SK-N-SH (cell line): ENCODE measurements around the gene DNHD1. TPM values are rescaled to one million over a fixed set of nuclear protein-coding genes. Genes with fewer than 3 reads are reported as not detected.

Experiments
- CTCF ChIA-PET: fragments of 300-600, 350-600 bp; formaldehyde crosslinking; extraction: SDS; loops from one replicate; lab custom pipeline; 2021; lab: Yijun Ruan, JAX
- POLR2A ChIA-PET: fragments of 350-600 bp; sonication (Branson Sonifier 250); formaldehyde crosslinking; extraction: SDS; loops from one replicate; lab custom pipeline; 2020; ENCODE audit warnings: antibody characterized with exemption, inconsistent platforms; lab: Yijun Ruan, JAX
- DNase-seq: peaks from one replicate; pipeline ENCODE4 v3.0.0; 2012
- H2AFZ ChIP-seq: fragments of 200-600 bp; sonication (generic); 2 replicates; pipeline ENCODE4 v1.8.1; 2016; ENCODE audit warnings: antibody characterized with exemption, mild to moderate bottlenecking, low read depth
- H3F3A ChIP-seq: fragments of 200-600 bp; sonication (generic); replicated peaks from 2 replicates; pipeline ENCODE3; 2016; ENCODE audit warnings: antibody characterized with exemption, mild to moderate bottlenecking; ENCODE audit not compliant: insufficient read depth
- H3K27ac ChIP-seq, 2 experiments: fragments of 200-500 bp in 1 of 2; fragments of 200-600 bp in 1 of 2; sonication (Bioruptor generic) in 1 of 2; sonication (generic), shearing (Covaris generic) in 1 of 2; 2 replicates each; pipeline versions ENCODE4 v1.5.1 to v1.6.1; 2014 to 2016; ENCODE audit warnings: low read depth in 2 of 2, inconsistent platforms in 1 of 2, low read length in 1 of 2, mild to moderate bottlenecking in 1 of 2, mixed read lengths in 1 of 2
- H3K27me3 ChIP-seq: fragments of 200-600 bp; sonication (generic), shearing (Covaris generic); 2 replicates; pipeline ENCODE4 v1.6.1; 2016; ENCODE audit warnings: mixed run types; ENCODE audit not compliant: insufficient read depth
- H3K36me3 ChIP-seq, 2 experiments: fragments of 200-500 bp in 1 of 2; fragments of 200-600 bp in 1 of 2; sonication (Bioruptor generic) in 1 of 2; sonication (generic) in 1 of 2; replicated peaks in 1 of 2; 2 replicates each; pipeline versions ENCODE3 to v1.5.1; 2014 to 2016; ENCODE audit warnings: low read length in 1 of 2, mild to moderate bottlenecking in 1 of 2; ENCODE audit not compliant: insufficient read depth in 2 of 2, control insufficient read depth in 1 of 2
- H3K4me1 ChIP-seq, 2 experiments: fragments of 200-500 bp in 1 of 2; fragments of 200-600 bp in 1 of 2; sonication (Bioruptor generic) in 1 of 2; sonication (generic), shearing (Covaris generic) in 1 of 2; 2 replicates each; pipeline versions ENCODE4 v1.5.1 to v1.6.1; 2014 to 2016; ENCODE audit warnings: low read depth in 1 of 2, low read length in 1 of 2, mixed run types in 1 of 2; ENCODE audit not compliant: insufficient read depth in 2 of 2, control insufficient read depth in 1 of 2
- H3K4me2 ChIP-seq: fragments of 200-600 bp; sonication (generic), shearing (Covaris generic); 2 replicates; pipeline ENCODE4 v1.6.1; 2017; ENCODE audit warnings: mixed run types
- H3K4me3 ChIP-seq, 2 experiments: fragments of 200-500 bp in 1 of 2; fragments of 200-600 bp in 1 of 2; sonication (Bioruptor generic) in 1 of 2; sonication (generic), shearing (Covaris generic) in 1 of 2; 2 replicates each; pipeline versions ENCODE4 v1.5.1 to v1.8.1; 2014 to 2016; ENCODE audit warnings: low read depth in 2 of 2, inconsistent platforms in 1 of 2, low read length in 1 of 2, mild to moderate bottlenecking in 1 of 2, mixed read lengths in 1 of 2, moderate library complexity in 1 of 2
- H3K79me2 ChIP-seq: fragments of 200-600 bp; sonication (generic); 2 replicates; pipeline ENCODE4 v1.8.1; 2017; ENCODE audit warnings: mild to moderate bottlenecking; ENCODE audit not compliant: insufficient read depth
- H3K9ac ChIP-seq: fragments of 200-600 bp; sonication (generic); 2 replicates; pipeline ENCODE4 v1.6.1; 2017; ENCODE audit warnings: mixed run types
- H3K9me2 ChIP-seq: fragments of 200-600 bp; sonication (generic); 2 replicates; pipeline ENCODE4 v1.6.1; 2017; ENCODE audit warnings: mixed run types
- H3K9me3 ChIP-seq: fragments of 200-600 bp; sonication (generic); 2 replicates; pipeline ENCODE4 v1.6.1; 2017; ENCODE audit warnings: mixed run types, mild to moderate bottlenecking, moderate library complexity
- H4K20me1 ChIP-seq: fragments of 200-600 bp; sonication (generic); 2 replicates; pipeline ENCODE4 v1.6.1; 2017; ENCODE audit warnings: mild to moderate bottlenecking, mixed run types; ENCODE audit not compliant: insufficient read depth
- CHD2 ChIP-seq: fragments of 150-350 bp; IDR thresholded peaks from 2 replicates; pipeline ENCODE4 v1.6.1; 2018; ENCODE audit warnings: low read length; ENCODE audit not compliant: partially characterized antibody
- ELF1 ChIP-seq: IDR thresholded peaks from 2 replicates; pipeline ENCODE4 v1.4.0; 2012
- FOSL2 ChIP-seq: IDR thresholded peaks from 2 replicates; pipeline ENCODE4 v1.4.0; 2012; ENCODE audit warnings: low read depth, mild to moderate bottlenecking, moderate library complexity, borderline replicate concordance
- FOXJ3 ChIP-seq: sonication (generic); formaldehyde crosslinking; IDR thresholded peaks from 2 replicates; pipeline ENCODE4 v1.5.1; 2020; ENCODE audit warnings: mild to moderate bottlenecking, missing genetic modification reagents
- FOXM1 ChIP-seq: IDR thresholded peaks from 2 replicates; pipeline ENCODE4 v1.4.0; 2012; ENCODE audit warnings: low read depth, mild to moderate bottlenecking
- GABPA ChIP-seq: IDR thresholded peaks from 2 replicates; pipeline ENCODE4 v1.4.0; 2012; ENCODE audit warnings: low read depth, mild to moderate bottlenecking
- GATA2 ChIP-seq: sonication (generic); formaldehyde crosslinking; IDR thresholded peaks from 2 replicates; pipeline ENCODE4 v1.5.0; 2020; ENCODE audit warnings: mild to moderate bottlenecking, missing genetic modification reagents
- MEF2A ChIP-seq: IDR thresholded peaks from 2 replicates; pipeline ENCODE4 v1.4.0; 2012; ENCODE audit warnings: low read depth, borderline replicate concordance
- MXI1 ChIP-seq: IDR thresholded peaks from 2 replicates; pipeline ENCODE4 v1.6.1; 2012; ENCODE audit warnings: mild to moderate bottlenecking, low read depth, low read length, improper control_type of control experiment
- NFIC ChIP-seq: IDR thresholded peaks from 2 replicates; pipeline ENCODE4 v1.4.0; 2012; ENCODE audit warnings: borderline replicate concordance
- NRF1 ChIP-seq: IDR thresholded peaks from 2 replicates; pipeline ENCODE4 v1.6.1; 2012; ENCODE audit warnings: low read depth, mild to moderate bottlenecking, low read length
- PBX3 ChIP-seq: IDR thresholded peaks from 2 replicates; pipeline ENCODE4; 2012
- POLR2AphosphoS5 ChIP-seq: IDR thresholded peaks from 2 replicates; pipeline ENCODE4 v1.6.1; 2012; ENCODE audit warnings: low read depth, low read length
- RAD21 ChIP-seq: IDR thresholded peaks from 2 replicates; pipeline ENCODE4 v1.6.1; 2012; ENCODE audit warnings: mild to moderate bottlenecking, low read length
- RCOR1 ChIP-seq: fragments of 150-350 bp; IDR thresholded peaks from 2 replicates; pipeline ENCODE4 v1.6.1; 2017; ENCODE audit warnings: antibody characterized with exemption, low read length
- RFX5 ChIP-seq: IDR thresholded peaks from 2 replicates; pipeline ENCODE4 v1.6.1; 2012; ENCODE audit warnings: mild to moderate bottlenecking, improper control_type of control experiment, low read length
- RXRA ChIP-seq: IDR thresholded peaks from 2 replicates; pipeline ENCODE4 v1.4.0; 2012; ENCODE audit warnings: low read depth, mild to moderate bottlenecking, borderline replicate concordance
- SIN3A ChIP-seq: IDR thresholded peaks from 2 replicates; pipeline ENCODE4 v1.6.1; 2012; ENCODE audit warnings: low read depth, mild to moderate bottlenecking, low read length, moderate library complexity, borderline replicate concordance
- SMC3 ChIP-seq: IDR thresholded peaks from 2 replicates; pipeline ENCODE4 v1.6.1; 2012; ENCODE audit warnings: low read depth, low read length, improper control_type of control experiment
- TAF1 ChIP-seq: IDR thresholded peaks from 2 replicates; pipeline ENCODE4 v1.6.1; 2012; ENCODE audit warnings: low read depth, mild to moderate bottlenecking, low read length, moderate library complexity, borderline replicate concordance
- ZBTB33 ChIP-seq: IDR thresholded peaks from 2 replicates; pipeline ENCODE4 v1.4.0; 2012; ENCODE audit warnings: low read depth, borderline replicate concordance
- WGBS: methylation state at CpG from one replicate; pipeline ENCODE4 v1.1.6; 2017; ENCODE audit warnings: low lambda C conversion rate; 5-methylcytosine and 5-hydroxymethylcytosine counted together
- polyA plus RNA-seq, 3 experiments: library from polyadenylated mRNA; depleted of rRNA; stranded (reverse); fragments of >200 nt; gene quantifications; 2 replicates each; pipeline ENCODE4 v1.2.3, GENCODE V29; 2012

DNHD1 gene
- polyA plus RNA-seq, 1 of the 3 experiments (the other 2 are of a cell fraction) = 5.3 TPM

- 63% methylated on average over 3 of the region's 3 CpGs for WGBS
- H2AFZ ChIP-seq = no peak overlapping the region
- peak overlapping the region; percentile 86 for H3K4me2 ChIP-seq
- H3K36me3 ChIP-seq = peaks cover 27 to 44% of the 10 kb centered on the region in 2 experiments
- H3K9me2 ChIP-seq = no peaks in the 10 kb centered on the region
- H3F3A ChIP-seq = peaks cover 38% of the 10 kb centered on the region
- no peak for DNase-seq
- ChIA-PET CTCF (interaction anchor here (0.8 to 2.2 kb wide), 10 partner anchors 8 to 226 kb away, joined by 3 to 13 read pairs (median 4); partner anchors contain the start of genes MRPL17, TAF10 and TPP1), POLR2A (interaction anchor here (0.9 to 3.0 kb wide), 5 partner anchors 8 to 136 kb away, joined by 3 to 15 read pairs (median 5); partner anchors contain the start of genes MRPL17, TAF10 and TPP1)
- H3K27me3 ChIP-seq = no peaks in the 10 kb centered on the region
- TF ChIP-seq GATA2 (CRISPR knock-in tag) (no peak), POLR2AphosphoS5 (no peak), SIN3A (no peak), RCOR1 (no peak), PBX3 (no peak), FOXJ3 (CRISPR knock-in tag) (no peak), RXRA (no peak), ZBTB33 (no peak), FOSL2 (no peak)
- no peaks in the 10 kb centered on the region for H3K9me3 ChIP-seq
- peak overlapping the region; percentile 79 to 91; a peak in 3 of 4 replicates for H3K27ac ChIP-seq
- peak overlapping the region; percentile 67 to 95 for H3K4me3 ChIP-seq
- H3K4me1 ChIP-seq = peaks cover 26 to 40% of the 10 kb centered on the region in 2 experiments
- peak overlapping the region; percentile 92 for H3K9ac ChIP-seq
- no peaks in the 10 kb centered on the region; the same call in 1 of the 2 replicates for H4K20me1 ChIP-seq
- peaks cover 95% of the 10 kb centered on the region for H3K79me2 ChIP-seq
Measured at GRCh38 chr11:6604790-6605189, 107.7 kb downstream of the DNHD1 start.

GRCh38 chr11:6606471-6607189 is 109.5 kb downstream of the DNHD1 start:
- peak overlapping the region; percentile 49 for H3K9ac ChIP-seq
- no peaks in the 10 kb centered on the region for H3K9me2 ChIP-seq
- H3K4me1 ChIP-seq = peaks cover 26 to 52% of the 10 kb centered on the region in 2 experiments
- H3K4me3 ChIP-seq = peak overlapping the region; percentile 23 to 95; a peak in 3 of 4 replicates
- 0 out of 2 replicates have a peak overlapping the region, but pooled peaks have one; percentile 56 for H2AFZ ChIP-seq
- H3F3A ChIP-seq = peaks cover 44% of the 10 kb centered on the region
- peaks cover 98% of the 10 kb centered on the region for H3K79me2 ChIP-seq
- peak overlapping the region; percentile 86 for H3K4me2 ChIP-seq
- H3K9me3 ChIP-seq = no peaks in the 10 kb centered on the region
- H3K27ac ChIP-seq = peak overlapping the region; percentile 91 to 94
- H3K27me3 ChIP-seq = no peaks in the 10 kb centered on the region
- DNase-seq = peak; percentile 91
- ChIA-PET CTCF (interaction anchor here (0.9 to 2.4 kb wide), 4 partner anchors 12 to 77 kb away, joined by 3 to 9 read pairs (median 4); partner anchors contain the start of gene MRPL17), POLR2A (interaction anchor here (0.9 to 1.7 kb wide), 3 partner anchors 40 to 187 kb away, joined by 3 to 6 read pairs (median 4); partner anchors contain the start of genes APBB1 and MRPL17)
- 5% methylated on average over 10 of the region's 11 CpGs for WGBS
- peaks cover 34 to 43% of the 10 kb centered on the region in 2 experiments for H3K36me3 ChIP-seq
- no peaks in the 10 kb centered on the region; the same call in 1 of the 2 replicates for H4K20me1 ChIP-seq
- peak; percentile 45 for TF ChIP-seq PBX3
- no peak for TF ChIP-seq CHD2
- TF ChIP-seq GABPA = peak; percentile 69
- no peak for TF ChIP-seq MEF2A
- TF ChIP-seq RAD21 = no peak
- no peak for TF ChIP-seq FOXJ3 (CRISPR knock-in tag)
- peak; percentile 41; the same call in 1 of the 2 replicates for TF ChIP-seq TAF1
- peak; percentile 32; the same call in 1 of the 2 replicates for TF ChIP-seq RCOR1
- TF ChIP-seq NFIC = no peak; the same call in 1 of the 2 replicates
- no peak for TF ChIP-seq GATA2 (CRISPR knock-in tag)
- TF ChIP-seq SMC3 = no peak
- no peak for TF ChIP-seq FOXM1
- no peak for TF ChIP-seq RFX5
- peak; percentile 59 for TF ChIP-seq ELF1
- peak; percentile 64; the same call in 1 of the 2 replicates for TF ChIP-seq FOSL2
- no peak for TF ChIP-seq NRF1
- TF ChIP-seq MXI1 = no peak
